IPS-20b (cell line): ENCODE measurements around the gene POU2AF3.
"Not testable (repeated sequence)": the region's sequence is repeated elsewhere in the genome, so short reads cannot be mapped to it uniquely, and the experiment has no call there.

Experiments
- H3K27ac ChIP-seq: one replicate; pipeline ENCODE4 v1.5.1; 2013; ENCODE audit warnings: low read length
- H3K27me3 ChIP-seq: 2 replicates; pipeline ENCODE4 v1.6.1; 2013; ENCODE audit warnings: mild to moderate bottlenecking, low read length, inconsistent platforms; ENCODE audit not compliant: insufficient read depth
- H3K36me3 ChIP-seq: 2 replicates; pipeline ENCODE4 v1.6.1; 2013; ENCODE audit warnings: low read depth, mild to moderate bottlenecking, inconsistent platforms, low read length, moderate library complexity; ENCODE audit not compliant: insufficient read depth
- H3K4me1 ChIP-seq: 2 replicates; pipeline ENCODE4 v1.6.1; 2013; ENCODE audit warnings: mild to moderate bottlenecking, control low read depth, inconsistent platforms, low read length, moderate library complexity; ENCODE audit not compliant: insufficient read depth
- H3K4me3 ChIP-seq: 2 replicates; pipeline ENCODE4 v1.5.1; 2013; ENCODE audit warnings: mild to moderate bottlenecking, low read length, inconsistent platforms
- H3K9ac ChIP-seq: 2 replicates; pipeline ENCODE4 v1.6.1; 2013; ENCODE audit warnings: low read depth, mild to moderate bottlenecking, inconsistent platforms, low read length, moderate library complexity
- H3K9me3 ChIP-seq: 2 replicates; pipeline ENCODE4 v1.6.1; 2013; ENCODE audit warnings: mild to moderate bottlenecking, low read depth, low read length, inconsistent platforms; ENCODE audit not compliant: insufficient read depth

Gene POU2AF3

GRCh38 chr11:111298413-111299100 is at the start of gene POU2AF3:
Gene POU2AF3 (plus strand): TSS chr11:111298546. CDS start chr11:111298582, 36 bp downstream.
- Histone ChIP-seq H3K36me3 (no peaks in the 10 kb centered on the region), H3K4me3 (peak within 1 kb of the TSS; percentile 79), H3K27ac (no peak within 1 kb of the TSS), H3K27me3 (peaks cover 51% of the 10 kb centered on the region), H3K4me1 (peaks cover 14% of the 10 kb centered on the region; the same call in 1 of the 2 replicates), H3K9me3 (no peaks in the 10 kb centered on the region), H3K9ac (peak within 1 kb of the TSS; percentile 71; the same call in 1 of the 2 replicates)

- H3K27ac ChIP-seq, result no peak overlapping the region
- no peaks in the 10 kb centered on the region for H3K27me3 ChIP-seq
- no peak overlapping the region for H3K9ac ChIP-seq
- no peaks in the 10 kb centered on the region for H3K36me3 ChIP-seq
- no peaks in the 10 kb centered on the region for H3K4me1 ChIP-seq
- no peak overlapping the region for H3K4me3 ChIP-seq
- no peaks in the 10 kb centered on the region for H3K9me3 ChIP-seq
Measured at GRCh38 chr11:111250936-111251335, 47.4 kb upstream of the POU2AF3 start.

- no peak overlapping the region for H3K9ac ChIP-seq
- H3K9me3 ChIP-seq, result no peaks in the 10 kb centered on the region
- H3K4me1 ChIP-seq, result no peaks in the 10 kb centered on the region
- no peak overlapping the region for H3K27ac ChIP-seq
- no peaks in the 10 kb centered on the region for H3K36me3 ChIP-seq
- H3K27me3 ChIP-seq, result no peaks in the 10 kb centered on the region
- no peak overlapping the region for H3K4me3 ChIP-seq
Measured at GRCh38 chr11:111253131-111253530, 45.2 kb upstream of the POU2AF3 start.

GRCh38 chr11:111253630-111254029 is 44.7 kb upstream of the POU2AF3 start:
- H3K9ac ChIP-seq, result no peak overlapping the region
- H3K27ac ChIP-seq, result no peak overlapping the region
- H3K27me3 ChIP-seq, result no peaks in the 10 kb centered on the region
- H3K36me3 ChIP-seq, result no peaks in the 10 kb centered on the region
- H3K4me3 ChIP-seq, result no peak overlapping the region
- H3K4me1 ChIP-seq, result no peaks in the 10 kb centered on the region
- no peaks in the 10 kb centered on the region for H3K9me3 ChIP-seq

- H3K27ac ChIP-seq, result no peak overlapping the region
- H3K4me1 ChIP-seq, result no peaks in the 10 kb centered on the region
- H3K4me3 ChIP-seq, result no peak overlapping the region
- H3K9ac ChIP-seq, result no peak overlapping the region
- H3K36me3 ChIP-seq, result no peaks in the 10 kb centered on the region
- no peaks in the 10 kb centered on the region for H3K9me3 ChIP-seq
- no peaks in the 10 kb centered on the region for H3K27me3 ChIP-seq
Measured at GRCh38 chr11:111258046-111258445, 40.3 kb upstream of the POU2AF3 start.

GRCh38 chr11:111259896-111260295 is 38.5 kb upstream of the POU2AF3 start:
- H3K36me3 ChIP-seq, result no peaks in the 10 kb centered on the region
- H3K4me3 ChIP-seq, result no peak overlapping the region
- H3K9ac ChIP-seq, result no peak overlapping the region
- H3K4me1 ChIP-seq, result no peaks in the 10 kb centered on the region
- no peaks in the 10 kb centered on the region for H3K9me3 ChIP-seq
- no peak overlapping the region for H3K27ac ChIP-seq
- no peaks in the 10 kb centered on the region for H3K27me3 ChIP-seq

GRCh38 chr11:111260811-111261210 is 37.5 kb upstream of the POU2AF3 start:
- Histone ChIP-seq H3K27me3 (no peaks in the 10 kb centered on the region), H3K27ac (no peak overlapping the region), H3K9me3 (no peaks in the 10 kb centered on the region), H3K36me3 (no peaks in the 10 kb centered on the region), H3K9ac (no peak overlapping the region), H3K4me1 (no peaks in the 10 kb centered on the region), H3K4me3 (no peak overlapping the region)

- Histone ChIP-seq H3K9ac (no peak overlapping the region), H3K9me3 (no peaks in the 10 kb centered on the region), H3K27me3 (no peaks in the 10 kb centered on the region), H3K4me3 (no peak overlapping the region), H3K4me1 (no peaks in the 10 kb centered on the region), H3K36me3 (no peaks in the 10 kb centered on the region), H3K27ac (no peak overlapping the region)
Measured at GRCh38 chr11:111264646-111265045, 33.7 kb upstream of the POU2AF3 start.

- H3K4me3 ChIP-seq, result no peak overlapping the region
- no peak overlapping the region for H3K9ac ChIP-seq
- no peak overlapping the region for H3K27ac ChIP-seq
- no peaks in the 10 kb centered on the region for H3K27me3 ChIP-seq
- H3K4me1 ChIP-seq, result no peaks in the 10 kb centered on the region
- no peaks in the 10 kb centered on the region for H3K9me3 ChIP-seq
- no peaks in the 10 kb centered on the region for H3K36me3 ChIP-seq
Measured at GRCh38 chr11:111265421-111265820, 32.9 kb upstream of the POU2AF3 start.

- not testable (repeated sequence) for H3K9ac ChIP-seq, H3K27ac ChIP-seq, H3K9me3 ChIP-seq, H3K27me3 ChIP-seq, H3K4me1 ChIP-seq, H3K36me3 ChIP-seq, H3K4me3 ChIP-seq
Measured at GRCh38 chr11:111268303-111268702, 30.0 kb upstream of the POU2AF3 start.

GRCh38 chr11:111269146-111269868 is 29.0 kb upstream of the POU2AF3 start:
- Histone ChIP-seq H3K27me3 (no peaks in the 10 kb centered on the region), H3K9me3 (no peaks in the 10 kb centered on the region), H3K36me3 (no peaks in the 10 kb centered on the region), H3K4me3 (no peak overlapping the region), H3K4me1 (no peaks in the 10 kb centered on the region), H3K9ac (no peak overlapping the region), H3K27ac (no peak overlapping the region)

GRCh38 chr11:111272420-111272819 is 25.9 kb upstream of the POU2AF3 start:
- Histone ChIP-seq H3K27me3 (no peaks in the 10 kb centered on the region), H3K9ac (no peak overlapping the region), H3K4me3 (no peak overlapping the region), H3K9me3 (no peaks in the 10 kb centered on the region), H3K27ac (no peak overlapping the region), H3K4me1 (no peaks in the 10 kb centered on the region), H3K36me3 (no peaks in the 10 kb centered on the region)
